SK-N-DZ (cell line): ENCODE measurements around the gene IFITM10.

Experiments
- DNase-seq: peaks from one replicate; pipeline ENCODE4 v3.0.0-alpha.2; 2015; ENCODE audit warnings: low spot score

Gene IFITM10

DNA sequence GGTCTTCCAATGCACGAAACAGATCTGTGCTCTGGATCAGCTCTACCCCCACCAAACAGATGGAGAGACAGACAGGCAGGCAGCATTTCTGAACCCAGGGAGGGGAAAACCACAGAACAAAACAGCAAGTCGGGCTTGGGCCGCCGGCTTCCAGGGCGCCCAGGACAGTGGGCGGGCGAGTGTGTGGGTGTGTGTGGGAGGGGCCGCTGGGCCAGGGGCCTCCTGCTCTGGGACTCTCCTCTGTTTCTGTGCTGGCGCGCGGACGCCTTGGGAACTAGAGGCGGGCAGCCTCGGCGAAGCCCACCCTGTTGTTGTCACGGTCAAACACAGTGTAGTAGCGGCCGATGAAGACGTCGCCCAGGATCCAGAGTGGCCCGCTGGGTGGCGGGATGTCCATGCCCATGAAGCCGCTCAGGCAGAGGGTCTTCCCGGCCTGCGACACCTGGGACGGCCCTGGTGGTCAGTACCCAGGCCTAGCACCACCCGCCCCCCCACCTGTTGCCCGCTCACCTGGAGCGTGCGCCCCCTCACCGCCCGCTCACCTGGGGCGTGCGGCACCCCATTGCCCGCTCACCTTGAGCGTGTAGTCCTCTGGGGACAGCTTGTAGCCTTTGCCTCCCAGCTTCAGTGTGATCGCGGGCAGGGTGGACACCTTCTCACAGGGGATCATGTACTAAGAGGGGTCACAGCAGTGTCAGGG is 3.0 kb upstream of the IFITM10 start:
- no peak for DNase-seq

DNA sequence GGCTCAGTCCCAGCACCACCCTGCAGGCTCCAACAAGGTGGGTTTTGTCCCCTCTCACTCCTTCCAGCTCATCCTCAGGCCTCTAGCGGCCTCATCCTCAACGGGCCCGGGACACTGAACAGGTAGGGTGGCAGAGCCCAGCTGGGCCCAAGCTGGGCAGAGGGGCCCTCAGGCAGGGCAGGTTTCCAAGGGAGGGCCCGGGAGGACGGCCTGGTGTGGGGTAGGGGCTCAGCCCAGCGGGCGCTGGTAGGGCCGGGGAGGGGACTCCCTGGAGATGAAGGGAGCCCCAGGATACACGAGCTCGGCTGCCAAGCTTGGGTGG is 2.5 kb upstream of the IFITM10 start:
- DNase-seq, result no peak

DNA sequence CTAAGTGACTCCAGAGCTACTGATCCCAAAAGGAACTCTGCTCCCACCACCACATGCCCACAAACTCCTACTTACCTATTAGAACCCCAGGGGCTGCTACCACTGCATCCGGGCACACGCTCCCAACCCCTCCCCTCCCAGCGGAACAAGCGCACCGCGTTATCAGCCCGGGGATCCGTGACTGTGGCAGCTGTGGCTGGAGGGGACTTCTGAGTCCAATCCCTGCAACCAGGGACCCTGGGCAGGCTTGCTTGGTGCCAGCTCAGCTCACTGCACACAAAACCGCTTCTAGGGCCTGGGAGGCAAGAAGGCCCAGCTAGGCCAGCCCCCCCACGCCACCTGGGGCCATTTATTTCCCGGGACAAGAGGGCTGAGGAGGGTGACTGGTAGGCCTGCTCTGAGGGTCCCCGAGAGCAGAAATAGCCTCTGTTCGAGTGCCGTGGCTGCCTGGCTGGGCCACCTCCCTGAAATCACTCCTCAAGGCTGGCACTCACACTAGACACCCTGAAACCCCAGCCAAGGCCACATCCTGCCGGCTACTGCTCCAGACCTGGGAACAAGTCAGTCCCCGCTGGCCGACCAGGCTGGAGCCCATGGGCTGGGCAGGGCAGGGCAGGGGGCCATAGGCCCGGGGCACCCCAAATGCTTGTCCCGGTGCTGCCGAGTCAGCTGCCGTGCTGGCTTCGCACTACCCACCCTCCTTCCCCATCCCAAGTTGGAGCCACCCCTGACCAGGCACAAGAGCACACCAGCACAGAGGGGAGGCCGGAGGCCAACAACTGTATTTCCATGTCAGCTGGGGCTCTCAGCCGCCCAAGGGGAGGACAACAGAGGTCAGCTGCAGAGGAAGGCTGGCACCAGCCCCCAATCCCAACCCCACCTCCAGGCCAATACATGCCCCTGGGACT is 1.9 kb upstream of the IFITM10 start:
- no peak for DNase-seq

DNA sequence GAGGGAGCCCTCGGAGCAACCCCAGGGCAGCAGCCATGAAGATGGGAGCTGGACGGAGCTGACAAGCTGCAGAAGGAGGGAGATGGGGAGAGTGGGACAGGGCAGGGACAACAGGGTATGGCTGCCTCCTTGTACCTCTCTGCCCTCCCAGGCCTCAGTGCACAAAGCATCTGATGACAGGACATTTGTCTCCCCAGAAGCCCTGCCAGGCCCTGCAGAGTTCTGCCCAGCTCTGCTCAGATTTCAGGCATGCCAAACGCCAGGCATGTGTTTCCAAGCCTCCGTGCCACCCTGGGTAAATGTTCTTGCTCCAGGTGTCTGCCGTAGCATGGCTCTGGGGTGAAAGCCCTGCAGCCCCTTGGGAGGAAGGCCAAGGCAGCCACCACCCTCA is 1.1 kb upstream of the IFITM10 start:
- DNase-seq, result no peak

DNA sequence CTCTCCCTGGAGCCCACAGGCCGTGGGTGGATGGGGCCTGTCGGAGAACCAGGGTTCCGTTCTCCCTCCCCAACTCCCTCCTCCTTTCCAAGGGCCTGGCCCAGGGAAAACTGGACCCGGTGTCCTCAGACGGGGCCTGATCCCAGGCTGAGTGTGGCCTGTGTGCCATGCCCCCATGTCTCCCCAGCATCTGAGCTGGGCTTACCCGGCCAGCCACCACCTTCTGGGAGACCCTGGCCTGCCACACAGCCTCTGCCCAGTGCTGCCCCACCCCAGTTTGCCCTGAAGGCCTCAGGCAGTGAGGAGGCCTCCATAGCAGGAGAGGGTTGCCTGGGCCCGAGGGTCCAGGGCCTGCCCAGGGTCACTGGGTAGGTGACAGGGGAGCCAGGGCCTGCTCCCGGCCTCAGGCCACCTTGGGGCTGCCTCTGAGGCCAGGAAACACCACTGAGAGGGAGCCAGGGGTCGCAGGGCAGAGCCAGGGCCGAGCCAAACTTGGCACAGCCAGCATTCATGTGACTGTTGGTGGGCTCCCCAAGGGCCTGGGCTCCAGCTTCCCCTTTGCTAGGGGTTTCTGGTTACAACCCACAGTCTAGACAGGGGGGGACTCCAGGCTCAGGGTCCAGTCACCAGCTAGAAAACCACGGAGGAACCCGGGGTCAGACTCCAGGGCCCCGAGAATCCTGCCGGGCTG is 590 bp upstream of the IFITM10 start:
- DNase-seq, result no peak

DNA sequence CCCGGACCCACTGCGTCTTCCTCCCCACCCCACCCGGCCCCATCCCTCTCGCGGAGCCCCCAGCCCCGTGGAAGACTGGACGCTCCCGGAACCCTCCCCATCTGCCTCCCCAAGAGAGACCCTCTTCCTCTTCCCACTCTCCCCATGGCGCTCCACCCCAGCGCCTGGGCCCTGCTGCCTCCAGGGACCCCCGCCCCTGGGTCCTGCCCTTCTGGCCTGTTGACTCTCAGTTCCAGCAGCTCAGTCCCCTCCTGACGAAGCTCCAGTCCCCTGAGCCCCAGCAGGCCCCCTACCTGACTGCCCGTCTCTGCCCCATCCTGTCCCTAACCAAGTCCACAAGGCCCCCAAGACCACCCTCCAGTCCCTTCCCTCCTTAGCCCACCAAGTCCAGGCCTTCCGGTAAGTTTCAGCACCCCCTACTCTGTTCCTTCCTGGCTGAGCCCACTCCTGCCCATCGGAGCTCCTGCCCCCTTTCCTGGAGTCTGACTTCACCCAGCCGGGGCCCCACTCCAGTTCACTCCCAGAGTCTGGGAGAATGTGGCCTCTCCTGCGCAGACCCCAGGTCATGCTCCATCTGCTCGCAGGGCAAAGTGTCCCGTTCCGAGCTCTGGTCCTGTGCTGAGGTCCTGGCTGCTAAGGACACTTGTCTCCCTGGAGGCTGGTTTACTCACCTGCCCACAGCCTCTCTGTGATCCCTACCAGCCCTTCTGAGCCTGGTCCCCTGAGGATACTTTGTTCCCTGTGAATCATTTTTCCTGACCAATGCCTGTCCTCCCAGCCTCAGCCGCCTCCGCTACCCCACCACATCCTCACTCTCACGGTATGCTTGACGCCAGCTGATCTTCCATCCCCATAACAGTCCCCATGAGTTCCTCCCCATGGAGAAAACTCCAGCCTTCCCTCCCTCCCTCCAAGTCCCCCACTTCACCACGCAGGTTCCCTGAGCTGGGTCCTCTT is 722 bp downstream of the IFITM10 start:
- DNase-seq, result no peak

DNA sequence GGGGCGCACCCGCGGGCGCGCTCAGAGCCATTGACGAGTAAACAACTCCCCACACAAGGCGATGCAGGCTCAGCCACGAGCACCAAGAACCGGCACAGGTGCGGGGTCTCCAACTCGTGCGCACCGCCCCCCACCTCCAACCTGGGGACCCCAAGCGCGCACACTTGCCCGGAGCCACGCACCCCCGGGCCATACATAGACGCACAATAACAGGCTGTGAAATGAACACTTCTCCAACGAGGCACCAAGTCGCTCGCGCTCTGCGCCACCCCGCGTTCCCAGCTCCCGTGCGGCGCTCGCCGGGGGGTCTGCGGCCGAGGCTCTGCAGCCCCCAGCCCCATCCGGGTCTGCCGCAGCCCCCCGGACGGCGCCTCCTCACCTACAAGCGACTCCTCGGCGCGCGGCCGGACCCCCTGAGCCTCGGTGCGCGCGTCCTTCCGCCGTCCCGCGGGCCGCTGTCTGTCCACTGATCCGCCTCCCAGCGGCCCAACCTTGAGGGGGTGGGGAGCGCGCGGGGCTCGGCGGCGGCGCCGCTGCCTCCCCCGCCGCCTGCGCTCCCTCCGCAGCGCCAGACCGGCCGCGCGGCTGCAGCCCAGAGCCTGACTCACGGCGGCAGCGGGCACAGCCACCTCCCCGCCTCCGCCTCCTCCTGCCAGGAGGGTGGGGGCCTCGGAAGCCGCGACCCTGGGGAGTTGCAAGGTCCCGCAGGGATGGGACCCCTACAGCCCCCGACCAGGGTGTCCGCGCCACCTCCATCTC is 1.6 kb downstream of the IFITM10 start:
- DNase-seq, result no peak

DNA sequence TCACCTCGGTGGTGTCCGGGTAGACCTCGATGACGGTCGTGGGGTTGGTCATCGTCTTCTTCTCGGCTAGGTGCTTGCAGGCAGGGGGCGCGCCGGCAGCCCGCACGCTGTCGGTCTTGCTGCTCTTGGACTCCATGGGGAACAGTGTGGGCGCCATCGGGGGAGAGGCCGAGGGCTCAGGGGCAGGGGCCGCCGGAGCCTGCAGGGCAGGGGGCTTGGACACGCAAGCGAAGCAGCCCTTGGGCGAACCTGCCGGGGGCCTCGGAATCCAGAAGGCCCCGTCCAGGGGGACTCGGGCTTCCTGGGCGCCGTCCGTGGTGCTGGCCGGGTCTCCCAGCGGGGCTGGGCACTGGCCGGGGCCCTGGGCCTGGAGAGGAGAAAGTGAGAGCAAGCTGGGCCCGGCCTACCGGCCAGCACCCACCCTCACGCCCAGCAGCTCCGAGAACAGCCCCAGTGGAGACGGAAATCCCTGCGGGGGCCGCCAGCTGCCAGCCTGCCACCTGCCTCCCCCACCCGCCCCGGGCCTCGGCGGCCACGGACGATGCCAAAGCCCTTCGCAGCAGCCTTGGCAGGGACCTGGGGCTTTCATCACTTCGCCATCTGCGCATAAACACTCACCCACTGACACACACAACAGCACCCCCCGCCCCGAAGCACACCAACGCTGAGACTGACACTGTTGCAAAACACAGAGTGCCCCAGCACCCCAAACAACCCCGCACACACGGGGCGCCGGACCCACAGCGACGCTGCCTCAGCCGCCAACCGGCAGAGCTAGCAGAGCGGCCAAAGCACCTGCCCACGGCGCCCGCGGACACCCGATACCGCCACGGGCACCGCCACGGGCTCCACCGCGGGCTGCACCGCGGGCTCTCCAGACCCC is 2.4 kb downstream of the IFITM10 start:
- no peak for DNase-seq

DNA sequence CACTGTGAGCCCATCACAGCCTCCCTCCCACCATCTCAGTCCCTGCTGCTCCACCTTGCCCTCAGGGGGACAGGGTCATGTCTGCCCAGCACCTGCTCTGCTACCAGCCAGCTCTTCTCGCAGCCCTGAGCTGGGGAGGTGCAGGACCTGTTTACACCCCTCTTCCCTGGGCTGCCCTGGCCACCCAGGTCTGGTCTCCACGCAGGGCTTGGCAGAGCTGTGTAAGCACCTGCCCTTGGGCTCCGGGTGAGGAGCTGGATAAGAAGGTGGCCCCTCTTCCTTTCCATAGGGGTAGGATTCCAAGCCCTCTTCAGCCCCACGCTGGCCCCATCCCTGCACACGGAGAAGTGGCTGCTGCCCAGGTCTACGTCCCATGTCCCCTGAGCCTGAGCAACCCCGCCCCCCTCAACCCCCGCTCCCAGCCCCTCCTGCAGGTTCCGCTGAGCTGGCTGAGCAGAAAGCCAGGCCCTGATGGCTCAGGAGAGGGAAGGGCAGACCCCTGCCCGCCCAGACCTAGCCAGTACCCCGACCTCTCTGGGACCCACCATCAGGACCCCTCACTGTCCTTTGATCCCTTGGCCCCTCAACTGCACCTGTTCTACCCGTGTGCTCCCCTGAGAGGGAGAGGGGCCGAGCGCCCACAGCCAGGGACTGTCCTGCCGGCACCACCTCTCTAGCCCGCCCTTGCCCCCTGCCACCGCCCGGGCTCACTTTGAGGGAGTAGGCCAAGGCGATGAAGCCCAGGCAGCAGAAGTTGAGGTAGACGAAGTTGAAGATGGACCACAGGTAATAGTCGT is 3.2 kb downstream of the IFITM10 start:
- no peak for DNase-seq

DNA sequence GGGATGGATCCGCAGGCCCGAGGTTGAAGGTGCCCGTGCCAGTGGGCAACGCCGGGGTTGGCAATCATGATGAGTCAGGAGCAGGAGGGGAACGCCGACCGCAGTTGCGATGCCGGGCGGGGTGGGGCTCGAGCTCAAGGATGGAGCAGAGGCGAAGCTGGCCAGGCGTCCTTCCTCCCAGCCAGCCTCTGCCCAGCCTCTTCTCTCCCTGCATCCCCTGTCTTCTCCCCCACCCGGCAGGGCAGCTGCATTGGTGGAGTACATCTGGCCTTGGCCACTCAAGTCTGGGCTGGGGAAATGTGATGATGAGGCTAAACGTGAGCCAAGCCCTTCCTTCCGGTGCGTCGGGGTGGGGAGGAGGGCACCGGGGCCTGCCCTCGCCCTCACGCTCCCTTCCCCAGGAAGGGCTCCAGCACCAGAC is 3.9 kb downstream of the IFITM10 start:
- DNase-seq, result no peak

DNA sequence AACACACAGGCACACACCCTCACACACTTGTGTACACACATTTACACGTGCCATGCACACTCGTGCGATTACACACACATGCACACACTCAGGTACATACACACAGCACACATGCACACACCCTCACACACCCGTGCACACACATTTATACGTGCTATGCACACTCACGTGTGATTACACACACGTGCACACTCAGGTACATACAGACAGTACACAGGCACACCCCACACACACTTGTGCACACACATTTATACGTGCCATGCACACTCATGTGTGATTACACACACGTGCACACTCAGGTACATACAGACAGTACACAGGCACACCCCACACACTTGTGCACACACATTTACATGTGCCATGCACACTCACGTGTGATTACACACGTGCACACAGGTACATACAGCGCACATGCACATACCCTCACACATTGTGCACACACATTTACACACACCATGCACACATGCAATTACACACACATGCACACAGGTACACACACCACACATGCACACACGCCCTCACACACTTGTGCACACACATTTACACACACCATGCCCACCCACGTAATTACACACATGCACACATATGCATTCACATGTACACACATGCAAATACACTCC is 4.6 kb downstream of the IFITM10 start:
- no peak for DNase-seq

DNA sequence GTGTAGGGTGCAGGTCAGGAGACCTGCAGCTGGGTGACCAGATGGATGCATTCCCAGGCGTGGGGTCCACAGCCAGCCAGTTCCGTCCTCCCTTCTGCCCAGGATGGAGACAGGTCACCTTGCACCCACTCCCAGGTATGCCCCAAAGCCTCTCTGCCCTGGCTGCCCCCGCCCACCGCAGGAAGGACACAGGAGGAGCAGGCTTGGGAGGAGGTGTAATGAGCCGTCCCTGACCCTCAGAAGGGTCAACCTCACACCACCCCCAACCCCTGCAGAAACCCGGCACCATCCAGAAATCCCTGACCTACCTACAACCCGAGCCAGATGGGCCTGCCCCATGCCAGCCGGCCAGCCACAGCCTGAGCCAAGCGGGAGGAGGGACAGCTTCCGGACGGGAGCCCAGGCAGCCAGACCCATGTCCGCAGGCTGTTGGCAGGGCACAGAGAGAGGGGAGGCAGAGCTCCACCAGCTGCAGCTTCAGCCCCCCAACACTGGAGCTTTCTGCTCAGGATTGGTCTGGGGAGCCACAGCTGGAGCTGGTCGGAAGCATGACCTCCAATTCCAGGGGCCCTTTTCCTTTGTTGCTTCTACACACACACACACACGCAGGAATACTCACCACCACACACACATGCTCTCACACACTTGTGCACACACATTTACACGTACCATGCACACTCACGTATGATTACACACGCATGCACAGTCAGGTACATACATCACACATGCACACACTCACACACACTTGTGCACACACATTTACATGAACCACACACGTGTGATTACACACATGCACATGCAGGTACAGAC is 5.3 kb downstream of the IFITM10 start:
- no peak for DNase-seq

DNA sequence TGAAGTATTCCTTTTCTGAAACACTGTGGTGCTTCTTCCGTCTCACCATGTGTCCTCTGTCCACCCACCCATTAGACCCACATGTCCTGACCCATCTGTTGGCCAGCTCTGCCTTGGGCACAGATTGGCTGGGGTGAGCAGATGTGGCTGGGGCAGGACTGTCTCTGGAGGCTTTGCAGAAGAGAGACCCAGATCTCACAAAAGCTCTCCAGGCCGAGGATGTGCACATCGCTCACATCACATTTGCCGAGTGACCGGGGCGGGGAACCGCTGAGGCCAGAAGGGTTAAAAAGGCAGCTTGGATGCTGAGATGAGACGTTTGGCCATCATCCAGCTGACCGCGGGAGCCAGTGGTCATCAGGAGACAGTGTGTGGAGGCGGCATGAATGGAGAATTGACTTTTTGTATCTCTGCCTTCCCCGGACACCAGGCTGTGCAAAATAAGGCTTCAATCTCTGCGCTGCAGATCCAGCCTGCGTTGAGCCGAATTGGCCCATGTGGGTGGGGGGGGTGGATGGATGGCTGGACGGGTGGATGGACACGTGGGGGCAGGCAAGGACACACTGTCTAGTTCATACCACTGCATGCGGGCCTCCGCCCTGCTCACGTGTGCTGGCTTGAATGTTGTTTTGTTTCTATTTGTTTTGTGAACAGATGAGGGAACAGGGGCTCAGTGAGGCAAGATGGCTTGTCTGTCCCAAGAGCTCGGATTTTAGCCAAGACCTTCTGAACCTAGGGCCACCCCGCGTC is 6.1 kb downstream of the IFITM10 start:
- DNase-seq, result no peak

DNA sequence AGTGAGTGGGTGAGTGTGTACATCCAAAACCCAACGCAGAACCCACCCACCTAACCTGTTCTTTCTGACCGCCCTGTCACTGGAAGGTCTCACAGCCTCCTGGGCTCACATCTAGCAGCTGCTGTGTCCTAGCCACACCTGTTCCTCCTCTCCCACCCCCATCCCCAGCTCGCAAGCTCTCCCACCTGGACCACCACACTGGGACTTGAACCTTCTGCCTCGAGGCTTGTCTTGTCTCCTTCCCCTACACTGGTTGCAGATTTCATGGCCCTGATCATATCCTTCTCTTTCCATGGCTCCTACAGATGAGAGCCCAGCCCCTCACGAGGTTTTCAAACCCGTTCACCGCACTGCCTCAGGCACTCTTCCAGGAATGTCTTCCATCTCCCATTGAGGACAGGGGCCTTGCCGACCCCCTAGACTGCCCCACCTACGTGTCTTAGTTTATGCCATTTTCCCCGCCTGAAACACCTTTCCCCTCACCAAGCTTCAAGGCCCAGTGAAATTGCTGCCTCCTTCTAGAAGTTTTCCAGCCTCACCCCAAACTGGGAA is 6.7 kb downstream of the IFITM10 start:
- DNase-seq, result no peak

DNA sequence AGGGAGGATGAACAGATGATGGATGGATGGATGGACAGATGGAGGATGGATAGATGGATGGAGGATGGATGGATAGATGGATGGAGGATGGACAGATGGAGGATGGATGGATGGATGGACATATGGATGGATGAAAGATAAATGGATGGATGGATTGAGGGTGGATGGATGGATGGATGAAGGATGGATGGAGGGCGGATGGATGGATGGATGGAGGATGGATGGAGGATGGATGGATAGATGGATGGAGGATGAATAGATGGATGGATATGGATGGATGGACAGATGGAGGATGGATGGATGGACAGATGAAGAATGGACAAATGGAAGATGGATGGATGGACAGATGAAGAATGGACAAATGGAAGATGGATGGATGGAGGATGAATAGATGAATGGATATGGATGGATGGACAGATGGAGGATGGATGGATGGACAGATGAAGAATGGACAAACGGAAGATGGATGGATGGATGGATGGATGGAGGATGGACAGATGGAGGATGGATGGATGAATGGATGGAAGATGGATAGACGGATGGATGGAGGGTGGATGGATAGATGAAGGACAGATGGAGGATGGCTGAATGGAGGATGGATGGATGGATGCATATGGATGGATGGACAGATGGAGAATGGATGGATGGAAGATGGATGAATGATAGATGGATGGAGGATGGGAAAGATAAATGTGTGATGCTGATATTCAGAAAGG is 7.4 kb downstream of the IFITM10 start:
- no peak for DNase-seq

DNA sequence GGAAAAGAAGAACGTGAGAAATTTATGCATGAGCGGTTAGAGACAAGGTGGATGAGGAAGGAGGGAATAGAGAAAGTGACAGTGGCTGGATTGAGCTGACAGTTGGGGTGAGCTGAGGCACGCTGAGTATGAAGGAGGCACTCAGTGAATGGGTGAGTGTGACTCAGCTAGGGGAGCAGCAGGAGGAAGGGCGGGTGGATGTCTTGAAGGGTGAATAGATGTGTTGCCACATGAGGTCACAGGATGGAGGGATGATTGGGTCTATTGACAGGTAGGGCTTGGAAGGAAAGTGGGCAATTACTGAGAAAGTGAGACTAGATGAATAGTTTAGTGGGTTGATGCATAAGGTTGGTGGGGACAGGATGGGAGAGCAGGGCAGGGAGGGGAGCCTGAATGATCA is 8.0 kb downstream of the IFITM10 start:
- no peak for DNase-seq
